Fibroblast of pulmonary artery (primary cell): ENCODE measurements around the gene SH3TC2.

ENCODE experiments used
- DNase-seq: peaks from one replicate; pipeline ENCODE4 v3.0.0-alpha.2; 2010; ENCODE audit warnings: low read depth
- H3K4me3 ChIP-seq: replicated peaks from 2 replicates; pipeline ENCODE4 v1.5.1; 2011; ENCODE audit warnings: low read depth, mild to moderate bottlenecking, control low read depth, low read length, moderate library complexity
- TF ChIP-seq, protein P1 (sequence below): IDR thresholded peaks from 2 replicates; pipeline ENCODE4 v1.5.1; 2011; ENCODE audit warnings: mild to moderate bottlenecking, control low read depth, low read length, inconsistent platforms; ENCODE audit errors: missing control alignments

Gene SH3TC2

DNA sequence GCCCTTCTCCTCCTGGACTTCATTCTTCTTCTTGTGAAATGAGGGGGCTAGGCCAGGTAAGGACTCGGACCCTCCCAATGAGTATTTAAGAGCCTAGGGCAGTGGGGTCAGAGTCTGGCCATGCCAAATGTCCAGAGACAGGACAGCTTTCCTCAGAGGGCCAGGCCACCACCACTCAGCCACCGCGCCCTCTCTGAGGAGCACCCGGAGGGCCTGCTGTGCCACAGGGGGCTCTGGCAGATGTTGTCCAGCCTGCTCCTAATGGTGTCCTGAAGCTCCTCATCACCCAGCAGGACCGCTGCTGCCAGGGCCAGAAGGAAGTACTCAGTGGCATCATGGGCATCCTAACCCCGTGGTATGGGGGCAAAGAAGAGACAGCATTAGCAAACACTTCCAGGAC, 58.3 kb downstream of the SH3TC2 start:
- H3K4me3 ChIP-seq: no peak overlapping the region
- no peak for DNase-seq
- TF ChIP-seq, protein P1, sequence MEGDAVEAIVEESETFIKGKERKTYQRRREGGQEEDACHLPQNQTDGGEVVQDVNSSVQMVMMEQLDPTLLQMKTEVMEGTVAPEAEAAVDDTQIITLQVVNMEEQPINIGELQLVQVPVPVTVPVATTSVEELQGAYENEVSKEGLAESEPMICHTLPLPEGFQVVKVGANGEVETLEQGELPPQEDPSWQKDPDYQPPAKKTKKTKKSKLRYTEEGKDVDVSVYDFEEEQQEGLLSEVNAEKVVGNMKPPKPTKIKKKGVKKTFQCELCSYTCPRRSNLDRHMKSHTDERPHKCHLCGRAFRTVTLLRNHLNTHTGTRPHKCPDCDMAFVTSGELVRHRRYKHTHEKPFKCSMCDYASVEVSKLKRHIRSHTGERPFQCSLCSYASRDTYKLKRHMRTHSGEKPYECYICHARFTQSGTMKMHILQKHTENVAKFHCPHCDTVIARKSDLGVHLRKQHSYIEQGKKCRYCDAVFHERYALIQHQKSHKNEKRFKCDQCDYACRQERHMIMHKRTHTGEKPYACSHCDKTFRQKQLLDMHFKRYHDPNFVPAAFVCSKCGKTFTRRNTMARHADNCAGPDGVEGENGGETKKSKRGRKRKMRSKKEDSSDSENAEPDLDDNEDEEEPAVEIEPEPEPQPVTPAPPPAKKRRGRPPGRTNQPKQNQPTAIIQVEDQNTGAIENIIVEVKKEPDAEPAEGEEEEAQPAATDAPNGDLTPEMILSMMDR: no peak

DNA sequence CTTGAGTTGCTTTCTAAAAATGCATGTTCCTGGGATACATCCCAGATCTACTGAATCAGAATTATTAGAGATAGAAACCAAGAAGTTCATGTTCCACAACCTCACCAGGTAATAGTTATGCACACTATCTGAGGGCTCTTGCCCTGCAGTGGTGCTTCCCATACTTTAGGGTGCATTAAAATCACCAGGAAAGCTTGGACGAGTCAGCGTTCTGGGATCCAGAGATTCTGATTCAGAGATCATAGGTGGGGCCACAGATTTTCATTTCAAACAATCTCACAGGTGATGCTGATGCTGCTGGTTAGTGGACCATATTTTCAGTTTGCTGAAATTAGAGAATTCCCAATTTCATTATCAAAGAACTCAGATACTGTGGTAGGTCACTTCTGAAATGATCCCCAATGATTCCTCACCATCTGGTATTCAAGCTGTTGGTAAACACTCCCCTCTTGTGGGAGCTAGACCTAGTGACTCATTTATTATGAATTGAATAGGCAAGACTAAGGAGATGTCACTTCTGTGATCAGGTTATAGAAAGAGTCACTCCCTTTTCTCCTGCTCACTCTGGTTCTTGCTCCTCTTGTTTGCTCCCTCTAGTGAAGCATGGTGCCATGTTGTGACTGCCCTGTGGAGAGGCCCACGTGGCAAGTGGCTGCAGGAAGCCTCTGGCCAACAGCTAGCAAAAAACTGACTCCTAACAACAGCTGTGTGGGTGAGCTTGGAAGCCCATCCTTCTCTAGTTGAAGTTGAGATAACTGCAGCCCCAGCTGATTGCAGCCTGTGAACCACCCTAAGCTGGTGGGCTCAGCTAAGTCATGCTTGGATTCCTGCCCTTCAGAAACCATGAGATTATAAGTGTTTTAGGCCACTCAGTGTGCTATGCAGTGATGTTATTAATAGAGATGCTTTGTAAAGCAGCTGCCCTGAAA, 59.8 kb downstream of the SH3TC2 start:
- DNase-seq: peak; percentile 54
- H3K4me3 ChIP-seq: no peak overlapping the region
- TF ChIP-seq, protein P1: peak; percentile 18

DNA sequence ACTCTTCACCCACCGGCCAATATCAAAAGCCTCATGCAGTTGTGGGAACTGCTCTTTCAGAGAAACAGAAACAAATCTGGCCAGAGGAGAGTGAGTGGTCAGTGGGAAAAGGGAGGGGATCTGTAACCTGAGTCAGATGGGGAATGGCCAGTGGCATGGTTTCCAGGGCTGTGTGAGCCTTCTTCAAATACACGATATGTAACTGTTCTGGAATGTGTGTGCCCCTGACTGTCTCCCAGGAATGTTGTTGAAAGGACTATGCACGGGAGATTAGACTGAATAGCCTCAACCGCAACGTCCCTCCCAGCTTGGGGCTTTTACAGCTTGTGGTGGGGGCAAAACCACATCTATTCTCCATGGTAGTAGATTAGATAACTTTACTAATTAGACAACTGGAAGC, 60.8 kb downstream of the SH3TC2 start:
- DNase-seq: peak; percentile 97
- TF ChIP-seq, protein P1: no peak

DNA sequence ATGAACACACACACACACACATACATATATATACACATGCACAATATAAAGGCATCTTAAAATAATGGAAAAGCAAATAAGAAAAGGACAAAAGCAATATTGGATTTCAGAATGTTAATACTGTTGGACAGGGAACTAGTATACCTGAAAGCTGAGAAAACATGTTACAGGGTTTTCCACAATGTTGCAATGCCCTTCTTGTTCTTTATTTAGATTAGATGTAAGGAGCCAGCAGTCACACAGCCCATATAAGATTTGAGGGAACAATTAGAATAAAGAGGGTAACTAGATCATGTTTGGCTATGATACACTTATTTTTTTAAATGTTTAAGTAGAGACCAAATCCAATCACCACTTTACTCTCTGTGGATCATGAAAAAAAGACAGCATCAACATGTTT, 61.7 kb downstream of the SH3TC2 start:
- DNase-seq: peak; percentile 47
- TF ChIP-seq, protein P1: no peak
- no peak overlapping the region for H3K4me3 ChIP-seq

More for the DNA sequence above, 60.8 kb downstream of the SH3TC2 start:
- H3K4me3 ChIP-seq: no peak overlapping the region

DNA sequence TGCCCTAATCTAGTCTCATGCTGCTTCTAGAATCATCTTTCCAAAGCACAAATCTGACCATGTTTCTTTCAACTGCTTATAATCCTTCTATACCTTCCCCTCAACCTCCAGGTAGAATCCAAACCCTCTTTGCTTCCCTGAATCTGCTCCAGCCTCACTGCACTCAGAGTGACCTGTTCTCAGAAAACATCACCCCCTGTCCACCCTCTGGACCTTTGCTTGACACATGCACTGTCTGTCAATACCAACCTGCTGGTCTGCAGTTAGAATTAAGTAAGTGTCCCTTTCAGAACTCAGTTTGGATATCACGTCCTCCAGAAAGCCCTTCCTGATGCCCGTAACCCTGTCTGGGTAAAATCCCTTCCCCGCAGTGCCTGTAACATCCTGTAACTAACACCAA, 63.1 kb downstream of the SH3TC2 start:
- H3K4me3 ChIP-seq: no peak overlapping the region
- DNase-seq: no peak
- TF ChIP-seq, protein P1: no peak

DNA sequence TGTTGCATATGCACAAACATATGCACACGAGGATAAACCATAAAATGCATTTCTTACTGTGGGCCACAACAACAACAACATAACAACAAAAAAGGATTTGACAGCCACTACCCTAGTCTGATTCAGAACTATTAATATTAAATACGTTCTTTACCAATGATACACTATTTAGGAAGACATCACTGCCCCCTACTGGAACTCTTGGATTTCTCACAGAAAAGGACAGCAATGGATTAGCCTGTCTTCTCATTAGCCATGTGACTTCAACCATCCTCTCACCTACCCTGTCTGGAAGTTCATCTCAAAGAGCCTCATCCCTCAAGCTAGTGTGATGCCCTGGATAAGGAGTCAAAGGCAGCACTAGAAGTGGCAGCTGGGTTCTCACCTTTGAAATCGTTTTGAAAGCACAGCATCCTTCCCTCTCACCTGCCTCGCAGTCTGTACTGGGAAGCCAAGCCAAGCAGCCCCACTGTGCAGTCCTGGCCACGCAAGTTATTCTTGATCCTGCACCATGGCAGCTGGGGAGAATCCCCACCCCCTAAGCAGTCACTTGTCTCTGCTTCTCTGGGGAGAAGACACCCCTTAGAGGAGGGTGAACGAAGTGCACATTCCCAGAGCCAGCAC, 64.6 kb downstream of the SH3TC2 start:
- H3K4me3 ChIP-seq: no peak overlapping the region
- TF ChIP-seq, protein P1: peak; percentile 75
- peak; percentile 82 for DNase-seq
